ENCODE data around the gene PLEKHG2.
"Not testable (repeated sequence)": the region's sequence is repeated elsewhere in the genome, so short reads cannot be mapped to it uniquely, and the experiment has no call there.

PLEKHG2 gene, protein sequence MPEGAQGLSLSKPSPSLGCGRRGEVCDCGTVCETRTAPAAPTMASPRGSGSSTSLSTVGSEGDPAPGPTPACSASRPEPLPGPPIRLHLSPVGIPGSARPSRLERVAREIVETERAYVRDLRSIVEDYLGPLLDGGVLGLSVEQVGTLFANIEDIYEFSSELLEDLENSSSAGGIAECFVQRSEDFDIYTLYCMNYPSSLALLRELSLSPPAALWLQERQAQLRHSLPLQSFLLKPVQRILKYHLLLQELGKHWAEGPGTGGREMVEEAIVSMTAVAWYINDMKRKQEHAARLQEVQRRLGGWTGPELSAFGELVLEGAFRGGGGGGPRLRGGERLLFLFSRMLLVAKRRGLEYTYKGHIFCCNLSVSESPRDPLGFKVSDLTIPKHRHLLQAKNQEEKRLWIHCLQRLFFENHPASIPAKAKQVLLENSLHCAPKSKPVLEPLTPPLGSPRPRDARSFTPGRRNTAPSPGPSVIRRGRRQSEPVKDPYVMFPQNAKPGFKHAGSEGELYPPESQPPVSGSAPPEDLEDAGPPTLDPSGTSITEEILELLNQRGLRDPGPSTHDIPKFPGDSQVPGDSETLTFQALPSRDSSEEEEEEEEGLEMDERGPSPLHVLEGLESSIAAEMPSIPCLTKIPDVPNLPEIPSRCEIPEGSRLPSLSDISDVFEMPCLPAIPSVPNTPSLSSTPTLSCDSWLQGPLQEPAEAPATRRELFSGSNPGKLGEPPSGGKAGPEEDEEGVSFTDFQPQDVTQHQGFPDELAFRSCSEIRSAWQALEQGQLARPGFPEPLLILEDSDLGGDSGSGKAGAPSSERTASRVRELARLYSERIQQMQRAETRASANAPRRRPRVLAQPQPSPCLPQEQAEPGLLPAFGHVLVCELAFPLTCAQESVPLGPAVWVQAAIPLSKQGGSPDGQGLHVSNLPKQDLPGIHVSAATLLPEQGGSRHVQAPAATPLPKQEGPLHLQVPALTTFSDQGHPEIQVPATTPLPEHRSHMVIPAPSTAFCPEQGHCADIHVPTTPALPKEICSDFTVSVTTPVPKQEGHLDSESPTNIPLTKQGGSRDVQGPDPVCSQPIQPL (N-terminal part only)

DNA sequence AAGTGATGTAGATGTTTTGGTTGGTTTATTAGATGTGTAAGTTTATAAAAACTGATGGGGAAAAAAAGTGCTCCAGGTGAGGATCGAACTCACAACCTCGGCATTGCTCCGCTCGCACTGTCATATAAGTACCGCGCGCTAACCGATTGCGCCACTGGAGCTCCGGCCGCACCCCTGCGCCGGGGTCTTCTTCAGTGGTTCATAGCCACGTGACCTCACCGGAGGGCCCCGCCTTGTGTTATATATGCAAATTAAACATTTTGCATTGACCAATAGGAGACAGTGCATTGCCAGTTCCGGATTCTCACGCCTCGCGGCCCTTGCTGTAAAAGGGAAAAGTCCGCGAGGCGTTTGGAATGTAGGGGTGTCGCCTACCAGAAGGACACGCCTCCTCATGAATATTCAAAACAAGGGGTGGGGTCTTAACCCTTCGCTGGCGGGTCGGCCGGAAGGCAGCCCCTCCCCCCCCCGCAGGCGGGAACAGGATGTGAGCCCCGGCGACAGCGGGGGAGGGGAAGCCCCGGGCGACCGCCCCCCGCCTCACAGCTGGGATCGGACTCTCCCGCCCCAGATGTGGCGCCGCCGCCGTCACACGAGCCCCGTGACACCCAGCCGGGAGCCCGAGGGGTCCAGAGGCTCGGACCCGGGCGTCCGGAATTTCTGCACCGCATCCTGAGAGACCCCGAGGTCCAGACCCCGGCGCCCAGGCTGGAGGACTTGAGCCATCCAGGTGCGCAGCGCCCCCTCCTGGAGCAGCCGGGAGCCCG lies at the start of gene PLEKHG2:
TSS of gene PLEKHG2 (plus strand) at position 570 of the 767 bp plus-strand sequence. CDS start 1,418 bp downstream, outside the sequence.
- DNase-seq, result peak; percentile 97

DNA sequence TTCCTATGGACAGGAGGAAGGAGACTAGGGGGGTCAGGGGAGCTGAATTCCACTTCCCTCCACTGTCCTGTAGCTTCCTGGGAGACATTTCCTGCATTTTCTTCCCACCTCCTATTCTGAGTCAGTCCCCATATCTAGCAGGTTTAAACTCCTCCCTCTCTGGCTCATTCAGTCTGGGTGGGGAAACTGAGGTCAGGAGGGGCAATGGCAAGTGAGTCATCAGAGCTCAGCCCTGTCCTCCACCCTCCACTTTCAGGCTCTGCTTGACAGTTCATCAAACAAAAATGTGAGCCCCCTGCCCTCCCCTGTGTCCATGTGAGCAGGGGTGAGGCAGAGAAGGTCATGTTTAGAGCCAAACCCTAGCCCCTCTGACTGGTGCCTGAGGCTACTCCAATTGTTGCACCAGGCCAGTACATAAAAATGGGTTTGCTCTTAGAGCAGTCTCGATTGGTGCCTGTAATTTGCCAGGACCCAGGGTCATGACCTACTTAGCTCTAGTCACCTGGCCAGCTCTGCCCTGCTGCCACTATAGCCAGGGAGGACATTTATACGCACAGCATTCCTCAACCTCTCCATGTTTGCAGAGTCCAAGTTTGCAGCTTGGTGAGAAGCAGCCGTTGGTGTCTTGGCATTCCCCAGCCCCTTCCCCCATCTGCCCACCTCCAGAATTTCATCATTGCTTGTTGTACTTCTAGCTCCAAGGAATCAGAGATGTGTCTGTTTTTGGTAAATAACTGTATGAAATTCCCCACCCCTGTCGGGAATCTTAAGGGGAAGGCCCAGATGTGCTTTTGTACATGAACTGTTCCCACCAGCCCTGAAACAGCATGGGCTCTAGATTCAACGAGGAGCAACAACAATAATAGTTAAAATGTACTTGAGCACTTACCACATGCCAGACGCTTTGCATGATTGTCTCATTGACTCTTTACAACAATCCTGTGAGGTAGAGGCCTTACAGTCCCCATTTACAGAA lies 49.5 kb upstream of the PLEKHG2 start:
- DNase-seq, result no peak

DNA sequence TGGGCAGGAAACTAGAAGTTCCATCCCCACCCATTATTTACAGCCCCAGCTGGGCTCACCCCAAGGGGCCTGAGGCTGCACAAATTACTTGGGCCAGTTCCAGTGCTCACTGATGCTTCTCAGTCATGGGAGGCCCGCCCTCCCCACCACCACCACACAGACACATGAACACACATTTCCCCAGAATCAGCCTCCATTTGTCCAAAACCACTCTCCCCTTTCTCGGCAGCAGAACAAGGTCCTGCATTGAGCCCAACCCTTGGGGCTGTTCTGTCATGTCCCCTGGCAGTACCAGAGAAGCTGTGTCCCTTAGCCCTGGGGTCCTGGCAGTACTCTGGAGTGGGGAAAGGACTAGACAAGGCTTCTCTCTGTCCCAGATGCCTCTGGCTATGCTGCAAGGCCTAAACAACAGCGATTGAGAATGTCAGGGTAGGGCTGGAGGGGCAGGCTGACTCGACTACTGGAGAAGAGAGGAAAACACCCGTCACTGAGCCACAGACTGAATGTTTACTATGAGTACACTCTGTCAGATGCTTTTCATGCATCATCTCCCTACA lies 48.5 kb upstream of the PLEKHG2 start:
- no peak for DNase-seq

DNA sequence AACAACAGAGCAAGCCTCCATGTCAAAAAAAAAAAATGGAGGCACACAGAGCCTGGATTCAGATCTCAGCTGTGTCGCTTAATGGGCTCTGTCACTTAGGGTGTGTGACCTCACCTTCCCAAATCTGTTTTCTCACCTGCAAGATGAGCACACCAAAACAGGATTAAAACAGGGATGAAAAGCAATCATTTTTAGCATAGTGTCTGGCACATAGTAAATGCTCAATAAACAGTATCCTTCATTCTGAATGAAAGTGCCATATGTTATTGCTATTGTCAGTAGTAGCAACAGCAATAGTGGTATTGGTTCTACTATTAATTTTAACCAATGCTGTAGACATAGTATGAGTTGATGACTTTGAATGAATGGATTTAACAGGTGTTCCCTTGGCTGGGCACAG lies 46.9 kb upstream of the PLEKHG2 start:
- no peak for DNase-seq

DNA sequence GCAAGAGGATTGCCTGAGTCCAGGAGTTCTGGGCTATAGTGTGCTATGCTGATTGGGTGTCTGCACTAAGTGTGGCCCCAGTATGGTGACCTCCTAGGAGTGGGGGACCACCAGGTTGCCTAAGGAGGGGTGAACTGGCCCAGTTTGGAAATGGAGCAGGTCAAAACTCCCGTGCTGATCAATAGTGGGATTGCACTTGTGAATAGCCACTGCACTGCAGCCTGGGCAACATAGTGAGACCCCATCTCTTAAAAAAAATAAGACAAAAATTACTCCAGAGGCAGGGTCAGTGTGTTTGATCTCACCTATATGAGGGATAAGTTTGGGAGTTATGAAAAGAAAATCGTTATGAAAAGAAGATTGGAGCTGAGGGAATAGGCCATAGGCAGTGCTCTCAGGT lies 43.3 kb upstream of the PLEKHG2 start:
- DNase-seq, result no peak

DNA sequence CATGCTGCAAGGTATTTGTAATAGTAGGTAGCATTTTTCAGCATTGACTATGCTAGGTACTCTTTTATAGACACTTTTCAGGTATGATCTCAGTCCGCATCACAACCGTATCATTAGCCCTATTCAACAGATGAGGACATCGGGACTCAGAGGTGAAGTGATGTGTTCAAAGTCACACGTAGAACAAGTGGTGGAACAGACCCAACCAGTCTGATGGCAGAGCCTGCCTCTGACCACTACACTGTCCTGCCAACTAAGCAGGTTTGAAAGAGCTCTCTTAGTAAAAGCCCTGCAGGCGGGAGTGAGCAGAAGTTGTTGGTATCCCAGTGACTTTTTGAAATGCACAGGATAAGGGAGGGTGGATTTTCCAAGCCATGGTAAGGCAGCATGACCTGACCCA lies 41.7 kb upstream of the PLEKHG2 start:
- no peak for DNase-seq

DNA sequence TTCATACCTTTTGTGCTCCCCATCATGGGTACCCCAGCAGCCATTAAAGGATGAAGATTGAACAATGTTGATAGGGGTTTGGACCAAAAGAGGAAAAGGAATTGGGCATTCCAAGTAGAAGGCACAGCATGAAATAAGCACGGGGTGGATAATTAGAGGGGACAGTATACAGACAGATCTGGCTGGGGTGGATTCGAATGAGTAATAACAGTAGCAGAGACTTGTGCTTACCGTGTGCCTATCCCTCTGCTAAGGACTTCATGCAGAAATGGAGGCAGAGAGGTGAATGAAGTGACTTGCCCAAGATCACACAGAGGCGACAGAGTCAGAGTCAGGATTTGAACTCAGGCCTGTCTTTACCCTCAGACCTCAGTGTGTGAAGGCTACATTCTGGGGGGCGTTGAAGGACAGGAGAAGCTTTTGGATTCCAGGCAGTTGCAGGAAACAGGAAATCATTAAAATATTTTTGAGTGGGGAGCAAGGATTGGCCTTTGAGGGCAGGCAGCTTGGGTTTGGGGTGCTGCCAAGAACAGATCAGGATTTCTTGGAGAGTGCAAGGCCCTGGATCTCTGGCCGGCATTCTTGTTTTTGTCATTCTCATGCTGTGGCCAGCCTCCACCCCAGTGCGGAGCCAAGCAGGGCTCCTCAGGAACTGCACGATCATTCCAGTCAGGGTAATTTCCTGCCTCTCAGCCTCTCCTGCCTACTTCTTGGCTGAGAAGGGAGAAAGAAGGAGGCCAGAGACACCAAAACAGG lies 40.2 kb upstream of the PLEKHG2 start:
- no peak for DNase-seq

DNA sequence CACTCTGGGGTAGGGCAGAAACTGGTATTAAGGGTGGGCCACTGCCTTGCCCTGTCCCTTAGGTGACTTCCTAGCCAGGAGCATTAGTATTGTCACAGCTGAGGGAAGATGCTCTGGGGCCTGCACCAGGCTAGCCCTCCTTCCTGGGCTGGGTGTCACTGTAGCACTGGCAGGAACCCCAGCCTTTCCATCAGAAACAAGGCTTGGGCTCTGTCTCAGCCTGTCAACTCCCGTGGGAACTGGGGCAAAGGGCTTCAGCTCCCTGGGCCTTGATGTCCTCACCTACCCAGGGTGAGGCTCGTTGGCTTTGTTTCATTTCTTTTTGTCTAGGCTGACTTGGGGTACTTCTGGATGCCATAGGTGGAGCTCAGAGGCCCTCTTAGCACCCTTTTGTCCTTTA lies 39.5 kb upstream of the PLEKHG2 start:
- no peak for DNase-seq

DNA sequence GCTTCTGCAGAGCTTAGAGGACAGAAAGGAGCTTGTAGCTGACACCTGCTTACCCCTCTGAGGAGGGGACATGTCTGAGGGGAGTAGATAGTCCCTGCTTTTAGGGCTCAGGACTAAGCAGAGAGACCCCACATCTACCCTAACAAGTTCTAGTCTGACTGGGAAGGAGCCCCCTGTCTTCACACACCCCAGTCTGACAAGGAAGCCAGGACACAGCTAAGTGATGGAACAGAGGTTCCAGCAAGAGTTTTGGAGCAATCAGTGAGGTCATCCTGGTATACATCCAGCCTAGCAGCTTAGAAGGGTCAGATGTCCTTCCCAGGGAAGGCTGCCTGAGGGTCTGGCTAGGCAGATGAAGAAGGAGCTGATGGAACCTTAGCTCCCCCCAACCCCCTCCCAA lies 36.5 kb upstream of the PLEKHG2 start:
- no peak for DNase-seq

DNA sequence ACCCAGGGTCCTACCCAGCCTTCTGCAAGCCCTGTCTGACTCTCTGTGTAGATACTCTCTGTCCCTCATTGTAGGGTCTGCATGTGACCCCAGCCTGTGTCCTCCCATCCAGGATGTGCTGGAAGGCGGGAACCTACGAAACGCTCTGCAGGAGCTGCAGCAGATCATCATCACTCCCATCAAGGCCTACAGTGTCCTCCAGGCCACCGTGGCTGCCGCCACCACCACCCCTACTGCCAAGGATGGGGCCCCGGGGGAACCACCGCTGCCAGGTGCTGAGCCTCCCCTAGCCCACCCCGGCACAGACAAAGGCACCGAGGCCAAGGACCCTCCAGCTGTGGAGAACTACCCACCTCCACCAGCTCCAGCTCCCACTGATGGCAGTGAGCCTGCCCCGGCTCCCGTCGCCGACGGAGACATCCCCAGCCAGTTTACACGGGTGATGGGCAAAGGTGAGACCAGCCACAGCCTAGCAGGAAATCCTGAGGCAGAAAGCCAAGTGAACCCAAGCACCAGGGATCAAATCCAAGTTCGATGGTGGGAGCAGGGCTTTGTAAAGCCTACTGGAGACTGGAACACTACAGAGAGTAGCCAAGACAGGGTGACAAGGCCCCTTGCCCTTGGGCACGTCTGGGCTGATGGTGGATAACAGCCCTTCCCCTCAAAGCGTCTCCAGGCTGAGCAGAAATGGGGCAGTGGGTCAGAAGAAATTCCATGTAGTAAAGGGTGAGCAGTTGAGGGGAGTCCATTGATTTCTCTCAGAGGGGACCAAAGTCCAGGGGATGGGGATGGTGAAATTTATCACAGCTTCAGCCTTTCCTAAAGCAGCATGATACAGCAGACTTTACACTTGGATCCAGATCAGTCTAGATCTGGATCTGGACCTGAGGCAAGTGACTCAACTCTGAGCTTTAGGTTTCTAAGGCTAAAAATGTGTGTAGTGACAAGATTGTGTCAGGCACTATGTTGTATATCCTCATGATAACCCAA lies 34.8 kb upstream of the PLEKHG2 start:
- no peak for DNase-seq

DNA sequence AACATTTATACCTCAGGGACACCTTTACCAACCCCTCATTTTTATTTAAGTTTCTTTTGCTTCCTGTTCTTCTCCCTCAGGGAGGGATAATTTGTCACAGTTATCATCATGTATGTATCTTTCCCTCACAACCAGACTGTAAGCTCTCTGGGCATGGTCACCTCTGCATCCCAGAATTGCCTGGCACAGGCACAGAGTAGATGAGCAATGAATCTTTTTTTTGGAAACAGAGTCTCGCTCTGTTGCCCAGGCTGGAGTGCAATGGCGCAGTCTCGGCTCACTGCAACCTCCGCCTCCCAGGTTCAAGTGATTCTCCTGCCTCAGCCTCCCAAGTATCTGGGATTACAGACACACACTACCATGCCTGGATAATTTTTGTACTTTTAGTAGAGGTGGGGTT lies 33.1 kb upstream of the PLEKHG2 start:
- DNase-seq, result not testable (repeated sequence)

DNA sequence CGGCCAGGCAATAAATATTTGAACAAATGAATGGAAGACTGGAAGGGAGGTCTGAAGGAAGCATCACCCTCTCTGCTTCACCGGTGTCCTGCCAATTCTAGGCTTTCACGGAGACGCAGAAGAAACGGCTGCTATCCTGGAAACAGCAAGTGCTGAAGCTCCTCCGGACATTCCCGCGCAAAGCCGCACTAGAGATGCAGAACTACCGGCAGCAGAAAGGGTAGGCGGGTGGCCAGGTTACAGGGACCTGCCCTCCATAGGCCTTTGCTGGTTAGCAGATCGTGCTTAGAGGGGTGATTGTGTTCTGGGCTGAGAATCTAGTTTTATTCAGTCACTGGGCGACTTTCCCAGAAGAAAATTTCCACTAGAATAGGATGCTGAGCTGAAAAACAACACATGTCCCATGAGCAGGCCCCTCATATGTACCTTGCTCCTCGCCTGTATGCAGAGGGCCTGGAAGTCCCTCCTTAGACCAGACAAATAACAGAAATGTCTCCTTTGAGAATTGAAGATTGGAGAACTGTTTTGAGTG lies 32.5 kb upstream of the PLEKHG2 start:
- no peak for DNase-seq

DNA sequence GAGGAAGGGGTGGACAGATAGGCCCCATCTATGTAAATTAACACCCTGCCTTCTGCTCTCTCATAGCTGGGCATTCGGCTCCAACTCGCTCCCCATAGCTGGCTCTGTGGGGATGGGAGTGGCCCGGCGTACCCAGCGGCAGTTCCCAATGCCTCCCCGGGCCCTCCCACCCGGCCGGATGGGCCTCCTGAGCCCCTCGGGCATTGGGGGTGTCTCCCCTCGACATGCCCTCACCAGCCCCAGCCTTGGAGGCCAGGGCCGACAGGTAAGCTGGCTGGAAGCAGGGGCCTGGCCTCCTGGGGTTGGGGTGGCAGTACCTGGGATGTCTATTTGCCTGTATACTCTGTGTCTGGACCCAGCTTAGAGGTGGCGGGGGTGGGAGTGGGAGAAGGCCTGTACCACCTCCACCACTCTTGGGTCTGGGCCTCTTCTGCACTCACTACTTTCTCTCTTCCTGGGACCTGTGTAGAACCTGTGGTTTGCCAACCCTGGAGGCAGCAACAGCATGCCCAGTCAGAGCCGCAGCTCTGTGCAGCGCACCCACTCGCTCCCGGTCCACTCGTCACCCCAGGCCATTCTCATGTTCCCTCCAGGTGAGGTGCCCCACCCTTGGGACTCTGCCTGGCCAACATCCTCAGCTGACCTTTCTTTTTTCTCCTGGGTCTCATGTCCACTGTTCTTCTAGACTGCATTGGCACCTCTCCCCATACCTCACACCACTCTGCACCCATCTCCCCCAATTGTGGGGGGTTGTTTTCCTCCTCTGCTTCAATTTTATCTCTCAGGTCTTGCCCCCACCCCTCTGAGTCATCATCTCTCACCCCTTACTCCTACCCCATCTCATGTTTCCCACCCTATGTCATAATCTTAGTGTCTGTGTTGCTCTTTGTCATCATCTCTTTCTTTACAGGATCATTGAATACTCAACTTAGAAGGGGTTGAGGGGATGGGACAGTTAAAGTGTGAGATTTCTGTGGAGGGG lies 31.7 kb upstream of the PLEKHG2 start:
- no peak for DNase-seq

DNA sequence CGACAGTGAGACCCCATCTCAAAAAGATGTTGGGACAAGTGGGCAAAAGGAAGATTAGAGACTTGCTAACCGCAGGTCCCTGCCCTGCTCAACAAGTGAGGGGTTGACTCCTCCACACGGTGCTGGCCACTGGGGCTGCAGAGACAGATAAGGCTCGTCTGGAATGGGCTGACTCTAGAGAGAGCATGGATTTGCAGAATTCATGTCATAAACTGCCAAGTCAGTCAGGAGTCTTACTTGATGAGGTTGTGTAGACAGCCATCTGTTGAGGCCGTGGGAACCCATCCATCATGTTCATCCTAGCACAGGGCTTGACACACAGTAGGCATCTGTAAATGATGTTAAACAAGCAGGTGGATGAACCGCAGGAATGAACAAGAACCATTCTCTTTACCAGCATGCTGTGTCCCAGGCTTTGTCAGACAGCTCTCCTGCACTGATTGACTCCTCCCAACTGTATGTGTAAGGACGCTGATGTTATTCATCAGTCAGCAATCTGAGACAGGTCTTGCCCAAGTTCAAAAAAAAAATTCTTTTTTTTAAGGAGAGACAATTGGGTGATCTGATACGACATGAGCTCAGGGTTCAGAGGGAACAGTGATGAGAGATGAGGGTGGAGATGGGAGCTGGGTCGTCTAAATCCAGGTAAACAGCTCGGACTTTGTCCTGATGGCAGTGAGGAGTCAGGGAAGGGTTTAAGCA lies 30.4 kb upstream of the PLEKHG2 start:
- DNase-seq, result no peak

DNA sequence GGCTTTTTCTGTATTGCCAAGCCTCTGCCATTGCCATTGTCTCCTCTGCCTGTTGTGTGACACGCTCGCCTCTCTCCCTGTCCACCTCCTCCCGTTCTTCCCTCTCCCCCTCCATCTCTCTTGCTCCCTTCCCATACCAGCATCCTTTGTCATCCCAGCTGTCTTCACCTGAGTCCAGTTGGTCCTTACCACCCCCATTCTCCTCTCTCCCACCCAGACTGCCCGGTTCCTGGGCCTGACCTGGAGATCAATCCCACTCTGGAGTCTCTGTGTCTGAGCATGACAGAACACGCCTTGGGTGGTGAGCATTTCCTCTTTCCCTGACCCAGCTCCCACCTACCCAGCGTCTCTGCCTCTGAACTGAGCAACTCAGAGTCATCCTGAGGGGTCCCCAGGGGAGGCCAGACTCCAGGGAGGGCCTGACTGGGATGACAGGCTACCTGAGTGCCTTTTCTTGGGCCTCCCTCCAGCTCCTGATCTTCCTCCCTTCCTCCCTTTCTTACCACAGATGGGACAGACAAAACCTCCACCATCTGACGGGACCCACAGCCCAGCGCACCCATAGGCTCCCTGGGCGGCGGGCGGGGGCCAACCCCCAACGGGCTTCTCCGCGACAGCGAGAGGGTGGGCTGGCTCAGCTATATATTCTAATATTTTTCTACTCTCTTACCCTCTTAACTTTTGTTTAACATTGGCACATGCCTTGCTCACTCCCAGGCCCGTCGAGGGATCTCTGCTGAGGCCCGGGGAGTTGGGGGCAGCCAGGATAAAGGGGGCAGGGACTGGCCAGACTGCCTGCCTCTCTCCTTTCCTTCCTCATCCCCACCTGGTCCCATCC lies 29.3 kb upstream of the PLEKHG2 start:
- DNase-seq, result no peak
